Activated CD8-positive, alpha-beta memory T cell treated with anti-CD3 and anti-CD28 coated beads for 36 hours (primary cell): ENCODE measurements around the gene TRIM2. TPM values are rescaled to one million over a fixed set of nuclear protein-coding genes. Genes with fewer than 3 reads are reported as not detected.

Source experiments
- CTCF ChIA-PET: fragments of 350-600 bp; sonication (Branson Sonifier 250); formaldehyde crosslinking; loops from one replicate; lab custom pipeline; 2021; ENCODE audit warnings: antibody characterized with exemption; lab: Charles Lee
- POLR2A ChIA-PET: fragments of 350-600 bp; sonication (Branson Sonifier 250); formaldehyde crosslinking; loops from one replicate; lab custom pipeline; 2021; ENCODE audit warnings: antibody characterized with exemption; lab: Charles Lee
- total RNA-seq, 2 experiments: library from RNA; stranded (reverse); gene quantifications; one replicate each; pipeline ENCODE4 v1.2.3, GENCODE V29; 2021

TRIM2 gene
- total RNA-seq, 2 experiments from 2014 or later: 0.11 to 0.44 TPM

- ChIA-PET CTCF (no interaction called here), POLR2A (no interaction called here)
Observed at GRCh38 chr4:153295131-153295755, 91.0 kb downstream of the TRIM2 start.

DNA sequence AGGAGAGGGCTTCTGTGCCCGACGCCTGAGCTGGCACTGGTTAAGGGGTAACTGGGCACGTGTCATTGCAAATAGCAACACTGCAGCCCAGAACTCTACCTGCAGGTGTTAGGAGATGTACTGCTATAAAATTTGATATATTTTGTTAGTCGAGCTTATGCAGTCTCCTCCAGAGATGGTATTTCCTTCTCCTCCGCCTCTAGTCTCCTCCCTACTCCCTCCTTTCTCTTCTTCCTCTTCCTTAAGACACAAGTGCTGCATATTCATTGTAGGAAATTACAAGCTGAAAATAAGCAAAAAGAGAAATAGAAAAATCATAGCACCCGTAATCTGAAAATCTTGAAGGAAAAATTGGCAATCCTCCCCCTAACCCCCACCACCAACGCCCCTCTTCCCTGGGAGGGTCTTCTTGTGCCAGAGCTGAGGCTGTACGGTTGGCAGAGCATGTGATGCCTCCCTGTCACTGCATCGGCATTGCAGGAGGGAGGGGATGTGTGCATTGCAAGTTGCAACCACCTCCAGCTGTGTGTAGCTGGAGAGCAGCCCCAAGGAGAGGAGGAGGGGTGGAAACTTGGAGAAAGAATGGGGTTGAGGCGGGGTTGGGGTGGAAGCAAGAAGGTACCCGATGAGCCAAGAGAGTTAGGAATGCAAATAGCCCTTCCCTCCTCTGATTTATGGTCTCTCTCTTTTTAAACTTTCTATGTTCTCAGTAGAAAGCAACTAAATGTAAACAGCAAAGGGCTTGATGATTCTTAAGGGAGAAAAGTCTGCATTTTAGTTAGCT is 92.0 kb downstream of the TRIM2 start:
- ChIA-PET CTCF (interaction anchor here (0.6 kb wide), 1 partner anchor 11 kb away, joined by 3 read pairs; no protein-coding TSS in a partner anchor), POLR2A (no interaction called here)

DNA sequence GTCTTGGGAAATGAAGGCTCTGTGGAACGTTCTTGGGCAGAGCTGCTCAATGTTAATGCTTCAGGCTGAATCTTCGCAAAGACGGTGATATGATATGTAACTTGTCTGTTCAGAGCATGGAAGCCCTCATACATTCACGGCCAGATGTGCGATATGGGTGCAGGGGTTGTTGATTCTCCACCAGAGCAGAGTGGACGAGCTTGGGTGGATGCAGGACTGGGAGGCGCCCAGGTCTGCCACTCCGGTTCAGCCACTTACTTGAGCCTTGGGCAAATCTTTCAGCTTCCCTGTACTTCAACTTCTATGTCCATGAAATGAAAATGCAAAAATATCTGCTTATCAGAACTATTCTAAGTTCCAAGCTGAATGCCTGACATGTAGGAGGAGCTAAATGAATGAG is 92.9 kb downstream of the TRIM2 start:
- ChIA-PET POLR2A (no interaction called here), CTCF (no interaction called here)

- POLR2A ChIA-PET: no interaction called here
- CTCF ChIA-PET: no interaction called here
Observed at GRCh38 chr4:153310793-153311192, 106.5 kb downstream of the TRIM2 start.

DNA sequence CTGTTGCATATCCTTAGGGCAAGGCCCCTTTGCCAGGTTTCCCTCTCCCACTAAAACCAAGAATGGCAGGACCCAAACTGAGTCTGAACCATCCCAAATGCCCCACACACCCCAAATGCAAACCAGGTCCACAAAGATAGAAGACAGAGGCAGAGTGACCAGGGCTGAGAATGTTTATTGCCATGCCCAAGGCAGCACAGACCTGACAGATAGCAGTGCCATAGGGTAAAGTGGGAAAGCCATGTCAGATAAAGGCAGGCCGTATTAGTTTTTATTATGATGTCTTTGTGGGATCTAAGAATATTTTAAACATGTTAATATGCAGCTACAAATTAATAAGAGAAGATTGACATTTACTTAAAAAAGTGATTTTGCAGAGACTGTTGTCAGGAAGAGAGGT is 110.7 kb downstream of the TRIM2 start:
- CTCF ChIA-PET: interaction anchor here (0.7 kb wide), 1 partner anchor 252 kb away, joined by 3 read pairs; no protein-coding TSS in a partner anchor
- POLR2A ChIA-PET: no interaction called here

DNA sequence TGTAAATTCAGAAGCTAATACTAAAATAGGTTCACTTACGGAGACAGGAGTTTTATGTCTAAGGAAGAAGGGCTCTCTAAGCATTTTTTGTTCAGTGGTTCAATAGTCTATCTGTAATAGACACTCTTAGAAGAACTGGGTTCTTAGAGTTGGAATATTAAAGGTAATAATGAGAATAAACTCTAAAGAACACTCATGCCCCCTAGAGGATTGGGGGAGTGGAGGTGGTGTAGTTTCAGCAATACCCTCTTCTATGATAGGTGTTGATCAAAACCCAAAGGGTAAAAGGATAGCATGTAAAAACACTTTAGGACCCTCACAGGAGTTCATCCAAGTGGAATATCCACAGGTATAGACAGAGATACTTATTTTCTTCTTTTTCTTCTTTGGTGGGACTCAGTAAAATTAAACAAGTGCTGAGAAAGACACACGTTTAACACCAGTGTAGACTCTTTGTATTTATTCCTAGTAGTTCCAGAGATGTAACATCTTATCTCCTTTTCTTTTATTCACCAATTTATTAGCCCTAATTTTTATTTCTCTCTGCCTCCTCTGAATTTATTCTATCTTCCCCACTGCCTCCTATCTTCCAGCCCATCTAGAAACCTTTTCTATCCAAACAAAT is 114.6 kb downstream of the TRIM2 start:
- CTCF ChIA-PET: interaction anchor here (0.6 to 0.8 kb wide), 2 partner anchors 183 to 186 kb away, joined by 3 to 5 read pairs; no protein-coding TSS in a partner anchor
- POLR2A ChIA-PET: no interaction called here

- ChIA-PET POLR2A (interaction anchor here (0.6 kb wide), 1 partner anchor 265 kb away, joined by 3 read pairs; no protein-coding TSS in a partner anchor), CTCF (interaction anchor here (1.3 kb wide), 1 partner anchor 21 kb away, joined by 3 read pairs; no protein-coding TSS in a partner anchor)
Observed at GRCh38 chr4:153322791-153323190, 118.5 kb downstream of the TRIM2 start.

GRCh38 chr4:153324046-153324445 is 119.8 kb downstream of the TRIM2 start:
- POLR2A ChIA-PET: no interaction called here
- CTCF ChIA-PET: interaction anchor here (1.3 kb wide), 1 partner anchor 20 kb away, joined by 3 read pairs; no protein-coding TSS in a partner anchor

DNA sequence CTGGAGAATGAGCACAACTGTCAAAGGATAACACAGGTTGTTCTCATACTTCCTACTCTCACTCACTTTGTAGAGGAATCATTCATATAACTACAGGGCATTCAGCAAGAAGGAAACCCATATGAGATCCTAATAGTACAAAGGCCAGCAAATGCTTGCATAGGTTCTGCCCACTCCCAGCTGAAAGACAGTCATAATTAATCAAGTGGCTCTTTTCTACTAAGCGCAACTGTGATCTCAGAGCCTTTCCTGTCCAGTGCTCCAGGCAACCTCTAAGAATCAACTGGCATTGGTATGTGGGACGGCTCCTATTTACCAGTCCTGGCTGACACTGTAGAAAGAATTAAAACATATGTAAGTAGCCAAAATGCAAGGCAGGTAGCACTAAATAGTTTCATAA is 121.3 kb downstream of the TRIM2 start:
- ChIA-PET CTCF (no interaction called here), POLR2A (no interaction called here)

- CTCF ChIA-PET: no interaction called here
- POLR2A ChIA-PET: no interaction called here
Observed at GRCh38 chr4:153326513-153326912, 122.3 kb downstream of the TRIM2 start.

- POLR2A ChIA-PET: no interaction called here
- CTCF ChIA-PET: no interaction called here
Observed at GRCh38 chr4:153327247-153327646, 123.0 kb downstream of the TRIM2 start.

DNA sequence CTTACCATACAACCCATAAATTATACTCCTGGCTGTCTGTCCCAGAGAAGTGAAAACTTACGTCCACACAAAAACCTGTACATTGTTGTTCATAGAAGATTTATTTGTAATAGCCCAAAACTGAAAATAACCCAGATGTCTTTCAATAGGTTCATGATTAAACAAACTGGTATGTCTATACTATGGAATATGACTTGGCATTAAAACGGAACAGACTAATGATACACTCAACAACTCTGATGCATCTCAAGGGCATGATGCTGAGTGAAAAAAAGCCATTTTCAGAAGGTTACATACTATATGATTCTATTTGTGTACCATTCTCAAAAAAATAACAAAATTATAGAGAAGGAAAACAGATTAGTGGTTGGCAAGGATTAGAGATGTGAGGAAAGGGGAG is 128.7 kb downstream of the TRIM2 start:
- ChIA-PET POLR2A (no interaction called here), CTCF (no interaction called here)

GRCh38 chr4:153333874-153334273 is 129.6 kb downstream of the TRIM2 start:
- ChIA-PET CTCF (no interaction called here), POLR2A (no interaction called here)

- CTCF ChIA-PET: no interaction called here
- POLR2A ChIA-PET: no interaction called here
Observed at GRCh38 chr4:153335665-153336064, 131.4 kb downstream of the TRIM2 start.

DNA sequence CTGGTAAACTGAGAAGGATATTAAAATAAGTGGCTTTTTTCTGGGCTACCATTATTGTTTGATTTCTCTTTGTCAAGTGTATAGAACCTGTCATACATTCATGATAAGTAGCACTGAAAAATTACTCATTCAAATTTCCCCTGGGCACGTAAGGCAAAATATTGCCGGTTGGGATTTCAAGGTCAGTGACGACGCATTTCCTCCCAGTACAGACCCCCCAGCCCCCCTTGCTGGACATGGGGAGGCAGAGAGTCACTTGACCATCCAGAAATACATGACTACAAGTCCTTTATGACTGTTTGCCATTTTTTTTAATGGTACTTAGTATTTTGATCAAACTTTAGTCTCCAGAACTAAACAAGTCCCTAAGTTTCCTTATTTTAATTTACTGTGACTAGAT is 133.4 kb downstream of the TRIM2 start:
- POLR2A ChIA-PET: no interaction called here
- CTCF ChIA-PET: no interaction called here

DNA sequence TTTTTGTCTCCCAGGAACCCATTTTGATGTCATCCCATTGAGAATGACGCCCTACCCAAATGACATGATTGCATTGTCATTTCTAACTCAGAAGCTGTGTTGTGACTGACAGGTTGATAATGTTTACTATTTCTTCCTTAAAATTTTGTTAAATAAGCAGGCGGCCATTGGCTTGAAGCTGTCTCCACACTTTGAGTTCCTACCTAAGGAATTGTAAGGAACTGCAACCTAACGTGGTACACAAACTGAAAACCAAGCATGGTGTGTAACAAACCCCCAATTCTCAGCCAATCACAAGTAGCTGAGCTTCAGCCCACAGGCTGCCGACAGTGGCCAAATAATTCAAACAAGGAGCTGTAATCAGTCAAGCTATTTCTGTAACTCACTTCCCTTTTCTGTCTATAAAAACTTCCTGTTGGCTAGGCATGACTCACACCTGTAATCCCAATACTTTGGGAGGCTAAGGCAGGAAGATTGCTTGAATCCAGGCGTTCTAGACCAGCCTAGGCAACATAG is 137.4 kb downstream of the TRIM2 start:
- ChIA-PET CTCF (no interaction called here), POLR2A (no interaction called here)

GRCh38 chr4:153342751-153343552 is 138.7 kb downstream of the TRIM2 start:
- CTCF ChIA-PET: no interaction called here
- POLR2A ChIA-PET: no interaction called here

GRCh38 chr4:153344131-153345011 is 140.1 kb downstream of the TRIM2 start, which contains the start of gene MND1:
Gene MND1, plus strand, starts transcription at chr4:153344688. Its CDS starts 50 bp downstream, at chr4:153344738.
- ChIA-PET CTCF (interaction anchor here (0.6 to 1.6 kb wide), 14 partner anchors 21 to 305 kb away, joined by 3 to 7 read pairs (median 3); partner anchors contain the start of gene TMEM131L), POLR2A (interaction anchor here (0.6 kb wide), 2 partner anchors 78 to 238 kb away, joined by 3 to 5 read pairs; no protein-coding TSS in a partner anchor)
